MCF 10A (cell line): ENCODE measurements around the gene INSM1. TPM values are rescaled to one million over a fixed set of nuclear protein-coding genes. Genes with fewer than 3 reads are reported as not detected.

Experiments used
- BruUV-seq: library from RNA; stranded (reverse); fragments of 400-500 nt; replicated peaks from 2 replicates; lab custom pipeline; 2021; lab: Mats Ljungman, UMichigan
- CTCF ChIA-PET: fragments of 300-600 bp; sonication (Branson Sonifier 250); formaldehyde crosslinking; extraction: SDS; loops from one replicate; lab custom pipeline; 2021; ENCODE audit warnings: antibody characterized with exemption, inconsistent platforms; lab: Yijun Ruan, JAX
- POLR2A ChIA-PET: fragments of 300-600, 350-650 bp; sonication (Branson Sonifier 250); formaldehyde crosslinking; extraction: SDS; loops from one replicate; lab custom pipeline; 2020; ENCODE audit warnings: antibody characterized with exemption, inconsistent platforms; lab: Yijun Ruan, JAX
- DNase-seq: peaks from one replicate; pipeline ENCODE4 v3.0.0-alpha.2; 2018; ENCODE audit not compliant: unreplicated experiment
- H3K27ac Mint-ChIP-seq: one replicate; pipeline ENCODE4 v1.8.0; 2022; ENCODE audit warnings: mild to moderate bottlenecking, low read depth, mixed read lengths; ENCODE audit not compliant: unreplicated experiment
- H3K27me3 Mint-ChIP-seq: one replicate; pipeline ENCODE4 v1.8.0; 2022; ENCODE audit warnings: mixed read lengths; ENCODE audit not compliant: insufficient read depth, unreplicated experiment
- H3K36me3 Mint-ChIP-seq: one replicate; pipeline ENCODE4 v1.8.0; 2022; ENCODE audit warnings: mild to moderate bottlenecking, moderate library complexity, mixed read lengths; ENCODE audit not compliant: insufficient read depth, unreplicated experiment
- H3K4me1 Mint-ChIP-seq: one replicate; pipeline ENCODE4 v1.8.0; 2022; ENCODE audit warnings: mixed read lengths; ENCODE audit not compliant: insufficient read depth, unreplicated experiment
- H3K4me3 Mint-ChIP-seq: one replicate; pipeline ENCODE4 v1.8.0; 2022; ENCODE audit warnings: mild to moderate bottlenecking, moderate library complexity, mixed read lengths; ENCODE audit not compliant: unreplicated experiment
- H3K9me3 Mint-ChIP-seq: one replicate; pipeline ENCODE4 v1.8.0; 2022; ENCODE audit warnings: mixed read lengths; ENCODE audit not compliant: unreplicated experiment
- CTCF ChIP-seq: fragments of 200-600 bp; IDR thresholded peaks from one replicate; pipeline ENCODE4 v1.8.0; 2022; ENCODE audit warnings: antibody characterized with exemption, mild to moderate bottlenecking; ENCODE audit not compliant: unreplicated experiment
- intact Hi-C: fragments of 100-400 bp; cut with micrococcal nuclease; formaldehyde crosslinking; loops from 2 replicates; pipeline ENCODE4 v1.14.1; 2022
- total RNA-seq: library from RNA; stranded (reverse); gene quantifications from 2 replicates; pipeline ENCODE4 v1.2.3, GENCODE V29; 2022

INSM1 gene
- total RNA-seq, 1 experiment from 2014 or later = not detected

GRCh38 chr20:20414640-20415220 lies 46.8 kb downstream of the INSM1 start:
- intact Hi-C loops = no loop called here
- ChIA-PET POLR2A (interaction anchor here (1.1 kb wide), 1 partner anchor 18 kb away, joined by 3 read pairs; no protein-coding TSS in a partner anchor), CTCF (no interaction called here)
- no peak for DNase-seq
- Mint-ChIP-seq H3K27ac (no peak overlapping the region), H3K9me3 (no peaks in the 10 kb centered on the region), H3K4me1 (no peaks in the 10 kb centered on the region), H3K36me3 (peaks cover 11% of the 10 kb centered on the region), H3K27me3 (no peaks in the 10 kb centered on the region), H3K4me3 (no peak overlapping the region)
- BruUV-seq = no TSS peak
- TF ChIP-seq CTCF = no peak

- H3K4me1 Mint-ChIP-seq = no peaks in the 10 kb centered on the region
- H3K27ac Mint-ChIP-seq = no peak overlapping the region
- H3K27me3 Mint-ChIP-seq = no peaks in the 10 kb centered on the region
- intact Hi-C loops = no loop called here
- H3K9me3 Mint-ChIP-seq = no peaks in the 10 kb centered on the region
- H3K36me3 Mint-ChIP-seq = peaks cover 11% of the 10 kb centered on the region
- no peak for DNase-seq
- H3K4me3 Mint-ChIP-seq = no peak overlapping the region
- TF ChIP-seq CTCF = no peak
- no TSS peak for BruUV-seq
- ChIA-PET POLR2A (interaction anchor here (1.2 kb wide), 1 partner anchor 175 kb away, joined by 3 read pairs; no protein-coding TSS in a partner anchor), CTCF (no interaction called here)
Measured at GRCh38 chr20:20415321-20415720, 47.4 kb downstream of the INSM1 start.

GRCh38 chr20:20417876-20418676 lies 50.2 kb downstream of the INSM1 start:
- BruUV-seq = no TSS peak

More at GRCh38 chr20:20417876-20418676, 50.2 kb downstream of the INSM1 start:
- no peaks in the 10 kb centered on the region for H3K9me3 Mint-ChIP-seq
- no peak for DNase-seq
- ChIA-PET CTCF (interaction anchor here (1.0 to 1.7 kb wide), 4 partner anchors 9 to 58 kb away, joined by 3 to 4 read pairs (median 4); no protein-coding TSS in a partner anchor), POLR2A (no interaction called here)
- intact Hi-C loops = no loop called here
- no peaks in the 10 kb centered on the region for H3K4me1 Mint-ChIP-seq
- H3K4me3 Mint-ChIP-seq = no peak overlapping the region
- H3K27me3 Mint-ChIP-seq = no peaks in the 10 kb centered on the region
- H3K36me3 Mint-ChIP-seq = peaks cover 11% of the 10 kb centered on the region
- H3K27ac Mint-ChIP-seq = no peak overlapping the region
- no peak for TF ChIP-seq CTCF
